ENCODE results near the gene ECHDC1.

Gene ECHDC1

DNA sequence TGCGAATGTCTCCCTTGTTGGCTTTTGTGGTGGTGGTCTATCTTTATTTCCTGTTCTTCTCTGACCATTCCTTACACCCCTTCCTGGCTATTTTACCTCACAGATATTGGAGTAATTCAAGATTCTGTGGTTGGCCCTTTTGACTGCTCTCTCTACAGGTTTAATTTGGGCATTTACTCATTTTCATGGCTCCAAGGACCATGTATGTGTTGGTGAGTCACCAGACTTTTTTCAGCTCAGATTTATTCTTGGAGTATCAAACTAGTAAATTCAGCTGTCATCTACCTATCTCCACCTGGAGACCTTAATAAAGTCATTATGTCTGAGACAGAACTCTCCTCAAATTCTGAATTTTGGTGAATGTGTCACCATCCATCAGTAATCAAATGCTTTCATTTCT is 61.2 kb downstream of the ECHDC1 start:
- no peak for DNase-seq

DNA sequence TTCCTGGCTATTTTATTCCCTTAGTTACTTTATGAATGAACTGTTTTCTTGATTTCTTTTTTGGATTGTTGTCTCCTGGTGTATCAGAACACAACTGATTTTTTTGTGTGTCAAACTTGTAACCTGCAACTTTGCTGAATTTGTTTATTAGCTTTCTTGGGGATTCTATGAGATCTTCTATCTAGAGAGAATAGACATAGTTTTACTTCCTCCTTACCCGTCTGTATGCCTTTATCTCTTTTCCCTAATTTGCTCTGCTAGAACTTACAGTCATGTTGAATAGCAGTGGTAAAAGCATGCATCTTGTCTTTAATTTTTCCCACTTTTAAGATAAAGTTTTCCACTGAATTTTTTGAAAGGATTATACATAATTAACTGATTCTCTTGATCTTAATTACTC is 63.6 kb downstream of the ECHDC1 start:
- DNase-seq: no peak

GRCh38 chr6:127277878-127278843 is 65.2 kb downstream of the ECHDC1 start:
- no peak for DNase-seq

DNA sequence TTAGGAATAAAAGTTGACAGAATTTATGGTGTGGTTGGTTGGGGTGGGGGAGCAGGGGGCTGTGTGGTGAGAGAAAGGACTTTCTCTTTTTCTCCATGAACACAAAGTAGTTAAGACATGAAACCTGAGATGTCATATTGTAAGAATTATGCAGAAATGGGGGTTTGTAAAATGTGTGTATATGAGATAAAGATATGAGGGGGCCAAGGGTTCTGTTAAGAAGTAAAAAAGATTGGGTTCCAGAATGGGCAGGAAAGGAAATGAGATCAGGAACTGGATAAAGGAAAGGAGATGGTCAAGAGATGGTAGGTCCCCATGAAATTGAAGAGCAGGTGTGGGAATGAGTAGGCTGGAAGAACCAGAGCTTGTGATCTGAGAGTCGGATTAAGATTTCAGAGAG is 67.1 kb downstream of the ECHDC1 start:
- no peak for DNase-seq

GRCh38 chr6:127273499-127273898 is 69.9 kb downstream of the ECHDC1 start:
- no peak for DNase-seq

- DNase-seq: no peak
These were observed 70.8 kb downstream of the ECHDC1 start for GRCh38 chr6:127272576-127272975.

- no peak for DNase-seq
These were observed 75.5 kb downstream of the ECHDC1 start for GRCh38 chr6:127267646-127268625.

- DNase-seq: peak; percentile 29
These were observed 76.3 kb downstream of the ECHDC1 start for GRCh38 chr6:127266892-127267645.

- DNase-seq: peak; percentile 52
These were observed 77.1 kb downstream of the ECHDC1 start, which contains the start of gene RNF146 for GRCh38 chr6:127266178-127266891. TSS of gene RNF146 (plus strand) at chr6:127266864. CDS start at chr6:127280339, 13,475 bp downstream.

DNA sequence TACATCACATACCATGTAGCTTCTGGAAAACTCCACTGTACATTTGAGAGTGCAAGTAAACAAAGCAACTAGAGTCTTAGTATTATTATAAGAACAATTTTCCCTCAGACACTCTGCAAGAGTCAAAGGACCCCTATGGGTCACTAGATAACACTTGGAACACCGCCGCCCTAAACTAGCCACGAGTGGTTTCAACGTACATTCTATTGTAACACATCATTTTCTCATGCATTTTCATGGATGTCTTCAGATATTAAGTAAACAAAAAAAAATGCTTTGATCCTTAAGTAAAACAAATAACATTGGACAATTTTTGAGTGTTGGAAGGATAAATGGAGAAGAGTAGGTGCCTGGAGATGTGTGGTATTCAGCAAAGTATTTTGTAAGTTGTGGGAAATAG is 79.9 kb downstream of the ECHDC1 start:
- no peak for DNase-seq

- no peak for DNase-seq
These were observed 80.5 kb downstream of the ECHDC1 start for GRCh38 chr6:127262896-127263295.

- no peak for DNase-seq
These were observed 88.1 kb downstream of the ECHDC1 start for GRCh38 chr6:127255286-127255685.

DNA sequence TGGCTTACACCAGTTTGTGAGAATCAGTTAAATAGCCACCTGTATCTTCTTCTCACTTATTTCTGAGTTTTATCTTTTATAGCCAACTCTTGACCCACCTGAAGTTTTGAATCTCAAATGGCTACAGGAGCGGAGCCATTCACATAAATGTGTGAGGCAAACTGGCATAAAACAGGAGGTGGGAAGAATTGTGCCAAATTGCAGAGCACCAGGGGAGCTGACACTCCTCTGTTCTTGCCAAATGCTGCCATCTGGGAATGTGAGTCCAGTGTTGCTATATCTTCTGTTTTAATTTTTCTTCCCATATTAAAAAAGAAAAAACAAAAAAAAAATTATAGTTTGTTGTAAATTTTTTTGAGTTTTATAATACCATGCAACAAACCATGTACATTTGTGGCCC is 93.8 kb downstream of the ECHDC1 start:
- DNase-seq: no peak

GRCh38 chr6:127247114-127248096 is 96.0 kb downstream of the ECHDC1 start:
- no peak for DNase-seq

- no peak for DNase-seq
These were observed 99.9 kb downstream of the ECHDC1 start for GRCh38 chr6:127243501-127243900.
